D721Med (cell line): ENCODE measurements around the gene TMED7.

Experiments used
- DNase-seq: peaks from one replicate; pipeline ENCODE4 v3.0.0; 2011; ENCODE audit warnings: low spot score; ENCODE audit not compliant: insufficient read length
- FAIRE-seq: peaks from 2 replicates; lab custom pipeline; 2011; peaks lifted over from hg19 to GRCh38; lab: Jason Lieb, UNC
- CTCF ChIP-seq: IDR thresholded peaks from 2 replicates; pipeline ENCODE4 v1.5.1; 2012; ENCODE audit warnings: mild to moderate bottlenecking, control low read depth; ENCODE audit not compliant: insufficient read depth; ENCODE audit errors: missing control alignments

Gene TMED7

GRCh38 chr5:115577741-115578140, 48.1 kb downstream of the TMED7 start:
- no peak for FAIRE-seq
- TF ChIP-seq CTCF: no peak
- no peak for DNase-seq

- FAIRE-seq (no peak), DNase-seq (no peak)
- TF ChIP-seq CTCF: no peak
Observed at GRCh38 chr5:115577329-115577728, 48.5 kb downstream of the TMED7 start.

GRCh38 chr5:115575167-115576070, 50.4 kb downstream of the TMED7 start:
- TF ChIP-seq CTCF: no peak
- no peak for FAIRE-seq
- no peak for DNase-seq

- TF ChIP-seq CTCF: no peak
- DNase-seq: no peak
- no peak for FAIRE-seq
Observed at GRCh38 chr5:115573133-115573532, 52.7 kb downstream of the TMED7 start.

GRCh38 chr5:115571441-115571878, 54.4 kb downstream of the TMED7 start:
- no peak for FAIRE-seq

GRCh38 chr5:115568668-115569067, 57.2 kb downstream of the TMED7 start:
- FAIRE-seq (no peak), DNase-seq (no peak)
- no peak for TF ChIP-seq CTCF

More at GRCh38 chr5:115571441-115571878, 54.4 kb downstream of the TMED7 start:
- no peak for TF ChIP-seq CTCF
- no peak for DNase-seq

- TF ChIP-seq CTCF: no peak
- FAIRE-seq: no peak
- DNase-seq: no peak
Observed at GRCh38 chr5:115565233-115565632, 60.6 kb downstream of the TMED7 start.
